GM23248 (cell line): Measurements from ENCODE around the gene AOC2. TPM values are rescaled to one million over a fixed set of nuclear protein-coding genes. Genes with fewer than 3 reads are reported as not detected.

Experiments used
- DNase-seq: peaks from one replicate; pipeline ENCODE4 v3.0.0-alpha.2; 2015
- H2AFZ ChIP-seq: fragments of 200-600 bp; sonication (generic); 2 replicates; pipeline ENCODE4 v1.6.1; 2016; ENCODE audit warnings: antibody characterized with exemption
- H3F3A ChIP-seq: fragments of 200-600 bp; sonication (generic); 2 replicates; pipeline ENCODE4 v1.6.1; 2016; ENCODE audit warnings: mild to moderate bottlenecking, antibody characterized with exemption, mixed run types; ENCODE audit not compliant: insufficient read depth
- H3K27ac ChIP-seq: fragments of 200-600 bp; sonication (generic); 2 replicates; pipeline ENCODE4 v1.5.1; 2016; ENCODE audit warnings: mild to moderate bottlenecking
- H3K27me3 ChIP-seq: fragments of 200-600 bp; sonication (generic); replicated peaks from 2 replicates; pipeline ENCODE4 v1.6.1; 2016; ENCODE audit warnings: mild to moderate bottlenecking; ENCODE audit not compliant: insufficient read depth
- H3K36me3 ChIP-seq: fragments of 200-600 bp; sonication (generic); 2 replicates; pipeline ENCODE4 v1.6.1; 2016; ENCODE audit warnings: low read depth, mild to moderate bottlenecking
- H3K4me1 ChIP-seq: fragments of 200-600 bp; sonication (generic); 2 replicates; pipeline ENCODE4 v1.6.1; 2016; ENCODE audit warnings: mild to moderate bottlenecking; ENCODE audit not compliant: insufficient read depth
- H3K4me2 ChIP-seq: fragments of 200-600 bp; sonication (generic); one replicate; pipeline ENCODE4 v1.6.1; 2016; ENCODE audit warnings: mild to moderate bottlenecking; ENCODE audit not compliant: unreplicated experiment
- H3K4me3 ChIP-seq: fragments of 200-600 bp; sonication (generic); 2 replicates; pipeline ENCODE4 v1.5.1; 2016; ENCODE audit warnings: mild to moderate bottlenecking
- H3K79me2 ChIP-seq: fragments of 200-600 bp; sonication (generic); 2 replicates; pipeline ENCODE4 v1.6.1; 2016; ENCODE audit warnings: mild to moderate bottlenecking; ENCODE audit not compliant: insufficient read depth
- H3K9ac ChIP-seq: fragments of 200-600 bp; sonication (generic); 2 replicates; pipeline ENCODE4 v1.6.1; 2016; ENCODE audit warnings: mild to moderate bottlenecking
- H3K9me2 ChIP-seq: fragments of 200-600 bp; sonication (generic); 2 replicates; pipeline ENCODE4 v1.6.1; 2016; ENCODE audit warnings: mixed run types, mild to moderate bottlenecking, moderate library complexity; ENCODE audit not compliant: insufficient read depth
- H3K9me3 ChIP-seq: fragments of 200-600 bp; sonication (generic); one replicate; pipeline ENCODE4 v1.6.1; 2017; ENCODE audit warnings: low read depth
- H4K20me1 ChIP-seq: fragments of 200-600 bp; sonication (generic); 2 replicates; pipeline ENCODE4 v1.6.0; 2016; ENCODE audit not compliant: insufficient read depth
- EZH2 ChIP-seq: fragments of 200-600 bp; sonication (generic); IDR thresholded peaks from 2 replicates; pipeline ENCODE4 v1.6.1; 2018; ENCODE audit warnings: antibody characterized with exemption, mild to moderate bottlenecking; ENCODE audit not compliant: insufficient read depth, poor library complexity, severe bottlenecking
- EZH2phosphoT487 ChIP-seq: fragments of 200-600 bp; sonication (generic); IDR thresholded peaks from 2 replicates; pipeline ENCODE4 v1.6.1; 2018; ENCODE audit warnings: antibody characterized with exemption, moderate library complexity, mild to moderate bottlenecking, low read depth; ENCODE audit not compliant: insufficient read depth
- WGBS, 2 experiments: methylation state at CpG; one replicate each; pipeline ENCODE4 v1.1.6; 2015 to 2017; ENCODE audit warnings: low lambda C conversion rate in 2 of 2, low coverage in 1 of 2; ENCODE audit errors: missing lambda C conversion rate in 2 of 2; 5-methylcytosine and 5-hydroxymethylcytosine counted together
- in situ Hi-C: fragments of 300-500 bp; cut with MboI; formaldehyde crosslinking; loops from 2 replicates; pipeline ENCODE4 v1.15.0; 2020
- polyA plus RNA-seq: library from polyadenylated mRNA; unstranded; fragments of >200 nt; fragmentation: Nextera tagmentation; extraction: Ambion mirVana; gene quantifications from 2 replicates; pipeline ENCODE4 v1.2.1, GENCODE V29; 2016
- total RNA-seq: library from RNA; depleted of rRNA; stranded (reverse); fragments of >200 nt; shearing (Covaris generic); gene quantifications from 2 replicates; pipeline ENCODE4 v1.2.3, GENCODE V29; 2014

The AOC2 gene
- total and polyA plus RNA-seq, 2 experiments from 2014 or later, result 0.09 to 0.22 TPM

GRCh38 chr17:42886283-42887176 lies 42.1 kb downstream of the AOC2 start:
- Histone ChIP-seq H3F3A (no peaks in the 10 kb centered on the region), H3K9me2 (no peaks in the 10 kb centered on the region), H3K27ac (no peak overlapping the region), H3K79me2 (no peaks in the 10 kb centered on the region), H3K4me2 (no peak overlapping the region), H4K20me1 (no peaks in the 10 kb centered on the region), H3K4me1 (peaks cover 4% of the 10 kb centered on the region; the same call in 1 of the 2 replicates), H3K9me3 (no peaks in the 10 kb centered on the region), H3K36me3 (no peaks in the 10 kb centered on the region), H3K9ac (no peak overlapping the region), H3K27me3 (no peaks in the 10 kb centered on the region), H2AFZ (no peak overlapping the region), H3K4me3 (no peak overlapping the region)
- in situ Hi-C loops, result no loop called here
- TF ChIP-seq EZH2, result no peak
- no peak for TF ChIP-seq EZH2phosphoT487
- DNase-seq, result no peak
- 54 to 59% methylated on average over 15 of the region's 15 CpGs for WGBS, 2 experiments

- peaks cover 8% of the 10 kb centered on the region; the same call in 1 of the 2 replicates for H3F3A ChIP-seq
- DNase-seq, result no peak
- in situ Hi-C loops, result no loop called here
- no peak overlapping the region for H3K4me3 ChIP-seq
- no peaks in the 10 kb centered on the region for H4K20me1 ChIP-seq
- no peaks in the 10 kb centered on the region for H3K9me3 ChIP-seq
- no peak overlapping the region for H3K27ac ChIP-seq
- no peak for TF ChIP-seq EZH2phosphoT487
- TF ChIP-seq EZH2, result no peak
- H3K9ac ChIP-seq, result no peak overlapping the region
- H3K79me2 ChIP-seq, result no peaks in the 10 kb centered on the region
- H2AFZ ChIP-seq, result no peak overlapping the region
- H3K4me2 ChIP-seq, result no peak overlapping the region
- H3K27me3 ChIP-seq, result no peaks in the 10 kb centered on the region
- peaks cover 12% of the 10 kb centered on the region for H3K4me1 ChIP-seq
- H3K36me3 ChIP-seq, result no peaks in the 10 kb centered on the region
- H3K9me2 ChIP-seq, result no peaks in the 10 kb centered on the region
- WGBS, 2 experiments, result 67 to 74% methylated on average over 7 of the region's 7 CpGs
Measured at GRCh38 chr17:42889809-42890208, 45.4 kb downstream of the AOC2 start.

- H3K27ac ChIP-seq, result peak overlapping the region; percentile 42
- H4K20me1 ChIP-seq, result no peaks in the 10 kb centered on the region
- 21 to 22% methylated on average over 10 of the region's 10 CpGs for WGBS, 2 experiments
- no peaks in the 10 kb centered on the region for H3K27me3 ChIP-seq
- no peaks in the 10 kb centered on the region for H3K36me3 ChIP-seq
- H3K4me3 ChIP-seq, result no peak overlapping the region
- H3K79me2 ChIP-seq, result no peaks in the 10 kb centered on the region
- peak overlapping the region; percentile 41; the same call in 1 of the 2 replicates for H3K9ac ChIP-seq
- in situ Hi-C loops, result no loop called here
- peak overlapping the region; percentile 63 for H2AFZ ChIP-seq
- no peaks in the 10 kb centered on the region for H3K9me3 ChIP-seq
- H3F3A ChIP-seq, result peaks cover 15% of the 10 kb centered on the region; the same call in 1 of the 2 replicates
- no peaks in the 10 kb centered on the region for H3K9me2 ChIP-seq
- TF ChIP-seq EZH2 (no peak), EZH2phosphoT487 (no peak)
- peak overlapping the region; percentile 8 for H3K4me2 ChIP-seq
- peaks cover 18% of the 10 kb centered on the region for H3K4me1 ChIP-seq
- DNase-seq, result peak; percentile 65
Measured at GRCh38 chr17:42891539-42892152, 47.3 kb downstream of the AOC2 start.

GRCh38 chr17:42893359-42893758 lies 49.0 kb downstream of the AOC2 start:
- DNase-seq, result no peak
- H3K4me3 ChIP-seq, result no peak overlapping the region
- no peaks in the 10 kb centered on the region for H4K20me1 ChIP-seq
- peaks cover 18% of the 10 kb centered on the region for H3K4me1 ChIP-seq
- H3K27me3 ChIP-seq, result no peaks in the 10 kb centered on the region
- H3K36me3 ChIP-seq, result no peaks in the 10 kb centered on the region
- no peak overlapping the region for H3K4me2 ChIP-seq
- no peak overlapping the region for H2AFZ ChIP-seq
- WGBS, 2 experiments, result 29 to 39% methylated on average over 4 of the region's 4 CpGs
- no peaks in the 10 kb centered on the region for H3K9me2 ChIP-seq
- in situ Hi-C loops, result no loop called here
- no peak overlapping the region for H3K27ac ChIP-seq
- H3K79me2 ChIP-seq, result no peaks in the 10 kb centered on the region
- no peaks in the 10 kb centered on the region for H3K9me3 ChIP-seq
- TF ChIP-seq EZH2phosphoT487, result no peak
- TF ChIP-seq EZH2, result no peak
- H3F3A ChIP-seq, result peaks cover 15% of the 10 kb centered on the region; the same call in 1 of the 2 replicates
- no peak overlapping the region for H3K9ac ChIP-seq
